Measurements from ENCODE around the gene MPC1. TPM values are rescaled to one million over a fixed set of nuclear protein-coding genes. Genes with fewer than 3 reads are reported as not detected.
"Not testable (repeated sequence)": the region's sequence is repeated elsewhere in the genome, so short reads cannot be mapped to it uniquely, and the experiment has no call there.

The MPC1 gene
- total and polyA plus RNA-seq, 10 donors = 29.1 to 58.6 (median 37.7) TPM

- Histone ChIP-seq H3K4me3 (no peak overlapping the region), H3K27me3 (replicated peaks in 1 of 7) (peaks cover 0 to 27% (median 0%) of the 10 kb centered on the region in 7 donors), H3K27ac (no peak overlapping the region), H3K9me3 (peaks cover 0 to 5% (median 0%) of the 10 kb centered on the region in 8 donors), H3K4me1 (no peaks in the 10 kb centered on the region), H3K36me3 (no peaks in the 10 kb centered on the region)
- 83 to 92% (median 87%) methylated on average over 6 of the region's 6 CpGs for WGBS, 5 donors
- TF ChIP-seq POLR2AphosphoS5 (IDR thresholded peaks at IDR 0.05) = no peak
- TF ChIP-seq POLR2A (IDR thresholded peaks at IDR 0.05) = no peak
- TF ChIP-seq CTCF (IDR thresholded peaks at IDR 0.05 in 8 of 11, conservative IDR thresholded peaks at IDR 0.05 in 3 of 11) = no peak
- intact Hi-C loops (cut with DNase I; ENCODE audit: low total_unique reads) = no loop called here
- no peak for DNase-seq
Observed at GRCh38 chr6:166395351-166395750, 12.6 kb upstream of the MPC1 start.

DNA sequence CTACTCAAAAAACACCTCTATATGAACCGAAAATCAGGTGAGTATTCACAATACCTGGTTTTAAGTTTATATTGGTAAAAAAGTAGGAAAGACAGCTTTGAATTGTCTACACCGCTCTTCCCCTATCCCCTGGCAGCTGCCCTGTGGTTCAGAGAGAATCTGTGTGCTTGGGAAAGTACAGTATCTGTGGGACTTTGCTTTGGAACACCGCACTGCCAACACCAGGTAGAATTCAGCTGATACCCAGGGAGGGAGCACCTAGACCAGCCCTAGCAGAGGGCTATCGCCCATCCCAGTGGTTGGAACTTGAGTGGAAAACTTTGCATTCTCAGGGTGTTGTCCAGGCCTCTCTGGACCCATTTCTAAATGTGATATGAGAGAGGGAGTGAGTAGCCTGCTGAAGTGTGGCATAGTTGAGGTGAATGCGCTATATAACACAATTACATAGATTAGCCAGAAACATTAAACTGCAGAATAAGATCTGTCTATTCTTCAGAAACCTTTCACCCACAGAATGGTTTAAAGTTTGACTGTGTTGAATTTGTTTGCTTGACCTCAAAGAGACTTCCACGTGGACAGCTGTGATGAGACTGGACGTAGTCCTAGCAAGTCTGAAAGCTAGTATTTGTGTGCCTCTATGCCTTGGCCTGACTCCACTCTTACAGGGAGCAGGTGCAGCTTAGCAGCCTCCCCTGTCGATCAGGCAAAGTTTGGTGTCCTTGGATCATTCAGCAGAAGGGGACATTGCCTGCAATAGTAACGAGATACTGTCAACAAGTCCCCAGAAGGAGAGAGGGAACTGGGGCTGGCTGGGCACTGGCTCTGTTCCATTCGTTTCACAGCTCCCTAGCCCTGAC, 11.5 kb upstream of the MPC1 start:
- no peak for DNase-seq
- Histone ChIP-seq H3K27me3 (replicated peaks in 1 of 7) (peaks cover 0 to 26% (median 0%) of the 10 kb centered on the region in 7 donors), H3K9me3 (peaks cover 0 to 5% (median 0%) of the 10 kb centered on the region in 8 donors), H3K4me1 (no peaks in the 10 kb centered on the region), H3K27ac (no peak overlapping the region), H3K4me3 (no peak overlapping the region), H3K36me3 (no peaks in the 10 kb centered on the region)
- WGBS, 5 donors = 72 to 85% (median 79%) methylated on average over 10 of the region's 10 CpGs
- intact Hi-C loops (cut with DNase I; ENCODE audit: low total_unique reads) = no loop called here
- TF ChIP-seq POLR2A (IDR thresholded peaks at IDR 0.05) (no peak), POLR2AphosphoS5 (IDR thresholded peaks at IDR 0.05) (no peak), CTCF (IDR thresholded peaks at IDR 0.05 in 8 of 11, conservative IDR thresholded peaks at IDR 0.05 in 3 of 11) (no peak)

- no peak for DNase-seq
- H3K9me3 ChIP-seq = peaks cover 0 to 5% (median 0%) of the 10 kb centered on the region in 8 donors
- H3K4me3 ChIP-seq = no peak overlapping the region
- intact Hi-C loops (cut with DNase I; ENCODE audit: low total_unique reads) = no loop called here
- no peaks in the 10 kb centered on the region for H3K4me1 ChIP-seq
- no peak overlapping the region for H3K27ac ChIP-seq
- H3K27me3 ChIP-seq (replicated peaks in 1 of 7) = peaks cover 0 to 26% (median 0%) of the 10 kb centered on the region in 7 donors
- H3K36me3 ChIP-seq = no peaks in the 10 kb centered on the region
- WGBS, 5 donors = 80 to 88% (median 88%) methylated on average over 19 to 27 of the region's 27 CpGs
- TF ChIP-seq POLR2A (IDR thresholded peaks at IDR 0.05) = no peak
- TF ChIP-seq POLR2AphosphoS5 (IDR thresholded peaks at IDR 0.05) = no peak
- no peak for TF ChIP-seq CTCF (IDR thresholded peaks at IDR 0.05 in 8 of 11, conservative IDR thresholded peaks at IDR 0.05 in 3 of 11)
Observed at GRCh38 chr6:166393535-166393823, 10.7 kb upstream of the MPC1 start.

DNA sequence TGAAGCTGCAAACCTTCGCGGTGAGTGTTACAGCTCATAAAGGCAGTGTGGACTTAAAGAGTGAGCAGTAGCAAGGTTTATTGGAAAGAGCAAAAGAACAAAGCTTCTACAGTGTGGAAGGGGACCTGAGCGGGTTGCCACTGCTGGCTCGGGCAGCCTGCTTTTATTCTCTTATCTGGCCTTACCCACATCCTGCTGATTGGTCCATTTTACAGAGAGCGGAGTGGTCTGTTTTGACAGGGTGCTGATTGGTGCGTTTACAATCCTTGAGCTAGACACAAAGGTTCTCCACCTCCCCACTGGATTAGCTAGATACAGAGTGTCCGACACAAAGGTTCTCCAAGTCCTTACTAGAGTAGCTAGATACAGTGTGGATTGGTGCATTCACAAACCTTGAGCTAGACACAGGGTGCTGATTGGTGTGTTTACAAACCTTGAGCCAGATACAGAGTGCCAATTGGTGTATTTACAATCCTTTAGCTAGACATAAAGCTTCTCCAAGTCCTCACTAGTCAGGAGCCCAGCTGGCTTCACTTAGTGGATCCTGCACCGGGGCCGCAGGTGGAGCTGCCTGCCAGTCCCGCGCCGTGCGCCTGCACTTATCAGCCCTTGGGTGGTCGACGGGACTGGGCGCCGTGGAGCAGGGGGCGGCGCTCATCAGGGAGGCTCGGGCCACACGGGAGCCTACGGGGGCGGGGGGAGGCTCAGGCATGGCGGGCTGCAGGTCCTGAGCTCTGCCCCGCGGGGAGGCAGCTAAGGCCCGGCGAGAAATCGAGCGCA, 10.2 kb upstream of the MPC1 start:
- H3K9me3 ChIP-seq; H3K4me3 ChIP-seq; H3K4me1 ChIP-seq; DNase-seq; H3K36me3 ChIP-seq; intact Hi-C loops (cut with DNase I; ENCODE audit: low total_unique reads); H3K27ac ChIP-seq: not testable (repeated sequence)
- peaks cover 0 to 26% (median 0%) of the 10 kb centered on the region in 7 donors for H3K27me3 ChIP-seq (replicated peaks in 1 of 7)
- 80 to 87% (median 84%) methylated on average over 24 to 30 of the region's 30 CpGs for WGBS, 5 donors
